Measurements from ENCODE around the gene KIF26B. TPM values are rescaled to one million over a fixed set of nuclear protein-coding genes. Genes with fewer than 3 reads are reported as not detected.
"Not testable (repeated sequence)": the region's sequence is repeated elsewhere in the genome, so short reads cannot be mapped to it uniquely, and the experiment has no call there.

The KIF26B gene
- total RNA-seq, 1 donor from 2014 or later, result 3.4 TPM

- Histone ChIP-seq H3K36me3 (no peaks in the 10 kb centered on the region), H3K27me3 (no peaks in the 10 kb centered on the region), H3K27ac (no peak overlapping the region), H3K4me3 (no peak overlapping the region), H3K4me1 (no peaks in the 10 kb centered on the region), H3K9me3 (no peaks in the 10 kb centered on the region)
- intact Hi-C loops (cut with DNase I), result no loop called here
- DNase-seq (no peak), ATAC-seq (no peak)
- TF ChIP-seq CTCF (IDR thresholded peaks at IDR 0.05), result no peak
These were observed 517.4 kb downstream of the KIF26B start for GRCh38 chr1:245671966-245672767.

- H3K27ac ChIP-seq; ATAC-seq; H3K36me3 ChIP-seq; DNase-seq; H3K4me3 ChIP-seq; H3K4me1 ChIP-seq; H3K27me3 ChIP-seq; intact Hi-C loops (cut with DNase I); H3K9me3 ChIP-seq: not testable (repeated sequence)
These were observed 518.3 kb downstream of the KIF26B start for GRCh38 chr1:245672836-245673656.

- no peak for TF ChIP-seq CTCF (IDR thresholded peaks at IDR 0.05)
- H3K27me3 ChIP-seq, result no peaks in the 10 kb centered on the region
- ATAC-seq (no peak), DNase-seq (no peak)
- H3K4me3 ChIP-seq, result no peak overlapping the region
- H3K4me1 ChIP-seq, result no peaks in the 10 kb centered on the region
- intact Hi-C loops (cut with DNase I), result no loop called here
- no peak overlapping the region for H3K27ac ChIP-seq
- H3K36me3 ChIP-seq, result no peaks in the 10 kb centered on the region
- H3K9me3 ChIP-seq, result no peaks in the 10 kb centered on the region
These were observed 519.2 kb downstream of the KIF26B start for GRCh38 chr1:245673881-245674414.

- H3K4me1 ChIP-seq, result no peaks in the 10 kb centered on the region
- no peaks in the 10 kb centered on the region for H3K9me3 ChIP-seq
- H3K27ac ChIP-seq, result no peak overlapping the region
- no peak for DNase-seq
- H3K36me3 ChIP-seq, result no peaks in the 10 kb centered on the region
- intact Hi-C loops (cut with DNase I), result no loop called here
- H3K27me3 ChIP-seq, result no peaks in the 10 kb centered on the region
- H3K4me3 ChIP-seq, result no peak overlapping the region
- no peak for ATAC-seq
- no peak for TF ChIP-seq CTCF (IDR thresholded peaks at IDR 0.05)
These were observed 522.9 kb downstream of the KIF26B start for GRCh38 chr1:245677461-245678240.

GRCh38 chr1:245678860-245679411, 524.2 kb downstream of the KIF26B start:
- Histone ChIP-seq H3K9me3 (no peaks in the 10 kb centered on the region), H3K27ac (no peak overlapping the region), H3K27me3 (no peaks in the 10 kb centered on the region), H3K4me1 (no peaks in the 10 kb centered on the region), H3K4me3 (no peak overlapping the region), H3K36me3 (no peaks in the 10 kb centered on the region)
- ATAC-seq (no peak), DNase-seq (no peak)
- no peak for TF ChIP-seq CTCF (IDR thresholded peaks at IDR 0.05)
- intact Hi-C loops (cut with DNase I), result no loop called here

Data from upper lobe of right lung (tissue), 1 donor.